Measurements from ENCODE around the gene PIK3C3.

PIK3C3 gene

GRCh38 chr18:42126586-42126985, 171.6 kb downstream of the PIK3C3 start:
- no peak for DNase-seq (ENCODE audit: low read depth)

- no peak for DNase-seq (ENCODE audit: low read depth)
Measured at GRCh38 chr18:42131066-42131929, 176.3 kb downstream of the PIK3C3 start.

DNA sequence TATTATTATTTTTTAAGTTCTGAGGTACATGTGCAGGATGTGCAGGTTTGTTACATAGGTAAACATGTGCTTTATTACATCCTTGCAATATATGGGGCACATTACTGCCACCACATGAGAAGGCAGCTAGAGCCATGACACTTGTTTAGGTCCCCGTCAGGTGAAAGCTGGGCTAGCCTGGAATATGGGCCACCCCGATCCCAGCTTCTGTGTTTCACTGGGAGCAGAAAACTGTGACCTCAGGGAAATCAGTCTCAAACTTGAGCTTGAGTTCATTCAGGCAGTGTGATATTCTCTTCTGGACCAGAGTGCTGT, 176.9 kb downstream of the PIK3C3 start:
- no peak for DNase-seq (ENCODE audit: low read depth)

Measured in activated T-cell treated with anti-CD3 and anti-CD28 coated beads for 1 hour (primary cell).